OCI-LY7 (cell line): ENCODE results near the gene RNF26. TPM values are rescaled to one million over a fixed set of nuclear protein-coding genes. Genes with fewer than 3 reads are reported as not detected.

Experiments
- BruUV-seq: library from RNA; stranded (reverse); fragments of 400-500 nt; replicated peaks from 2 replicates; lab custom pipeline; 2021; lab: Mats Ljungman, UMichigan
- CTCF ChIA-PET: fragments of 300-600 bp; sonication (Branson Sonifier 250); formaldehyde crosslinking; loops from one replicate; lab custom pipeline; 2022; ENCODE audit warnings: antibody characterized with exemption; ENCODE audit not compliant: unreplicated experiment; lab: Charles Lee
- POLR2A ChIA-PET: fragments of 300-600 bp; sonication (Branson Sonifier 250); formaldehyde crosslinking; loops from one replicate; lab custom pipeline; 2022; ENCODE audit warnings: antibody characterized with exemption; lab: Charles Lee
- DNase-seq: peaks from one replicate; pipeline ENCODE4 v3.0.0-alpha.2; 2015; ENCODE audit warnings: low spot score
- H2AFZ ChIP-seq: fragments of 200-600 bp; sonication (generic), shearing (Covaris generic); 2 replicates; pipeline ENCODE4 v1.6.1; 2014; ENCODE audit warnings: mild to moderate bottlenecking, antibody characterized with exemption, low read length, moderate library complexity
- H3K27ac ChIP-seq: fragments of 200-600 bp; sonication (generic); 2 replicates; pipeline ENCODE4 v1.5.1; 2014; ENCODE audit warnings: mixed run types, low read depth, mild to moderate bottlenecking, moderate library complexity, low read length, inconsistent platforms; ENCODE audit not compliant: poor library complexity, severe bottlenecking
- H3K36me3 ChIP-seq: fragments of 200-600 bp; sonication (generic); 2 replicates; pipeline ENCODE4 v1.6.1; 2014; ENCODE audit warnings: mild to moderate bottlenecking, antibody characterized with exemption, low read length, moderate library complexity, mixed read lengths; ENCODE audit not compliant: insufficient read depth
- H3K4me1 ChIP-seq: fragments of 200-600 bp; sonication (generic); 2 replicates; pipeline ENCODE4 v1.5.1; 2014; ENCODE audit warnings: mild to moderate bottlenecking, low read length; ENCODE audit not compliant: insufficient read depth, poor library complexity, severe bottlenecking
- H3K4me2 ChIP-seq: fragments of 200-600 bp; sonication (generic); 2 replicates; pipeline ENCODE4 v1.6.1; 2014; ENCODE audit warnings: mild to moderate bottlenecking, low read length
- H3K4me3 ChIP-seq: fragments of 200-600 bp; sonication (generic); 2 replicates; pipeline ENCODE4 v1.5.1; 2014; ENCODE audit warnings: mild to moderate bottlenecking, low read depth, low read length; ENCODE audit not compliant: poor library complexity, severe bottlenecking
- H3K79me2 ChIP-seq: fragments of 200-600 bp; sonication (generic); 2 replicates; pipeline ENCODE4 v1.6.1; 2016; ENCODE audit warnings: low read depth, mild to moderate bottlenecking, low read length, moderate library complexity, mixed read lengths; ENCODE audit not compliant: insufficient read depth
- H3K9me2 ChIP-seq: fragments of 200-600 bp; sonication (generic); 2 replicates; pipeline ENCODE4 v1.6.1; 2016; ENCODE audit warnings: mild to moderate bottlenecking, low read length, mixed read lengths; ENCODE audit not compliant: insufficient read depth
- H3K9me3 ChIP-seq: fragments of 200-600 bp; sonication (generic); 2 replicates; pipeline ENCODE4 v1.6.1; 2014; ENCODE audit warnings: mild to moderate bottlenecking, mixed run types, low read length, mixed read lengths
- H4K20me1 ChIP-seq: fragments of 200-600 bp; sonication (generic); 2 replicates; pipeline ENCODE4 v1.6.1; 2014; ENCODE audit warnings: mild to moderate bottlenecking, antibody characterized with exemption, low read length, moderate library complexity, mixed read lengths; ENCODE audit not compliant: insufficient read depth
- EZH2phosphoT487 ChIP-seq: fragments of 200-600 bp; sonication (generic); IDR thresholded peaks from 2 replicates; pipeline ENCODE4 v1.6.1; 2018; ENCODE audit warnings: low read depth, borderline replicate concordance, mild to moderate bottlenecking, mixed run types, antibody characterized with exemption, low read length, moderate library complexity, mixed read lengths
- intact Hi-C: fragments of 100-400 bp; cut with micrococcal nuclease; formaldehyde crosslinking; loops from one replicate; pipeline ENCODE4 v1.10.0; 2022; ENCODE audit not compliant: unreplicated experiment
- total RNA-seq, 2 experiments: library from RNA; depleted of rRNA in 1 of 2; stranded (reverse); fragments of >200 nt in 1 of 2; shearing (Covaris generic) in 1 of 2; gene quantifications; 2 replicates each; pipeline ENCODE4 v1.2.3, GENCODE V29; 2014 to 2022
- TF ChIP-seq, protein P1 (sequence below): fragments of 200-600 bp; sonication (generic); conservative IDR thresholded peaks from 2 replicates; pipeline ENCODE4 v1.5.1; 2014; ENCODE audit warnings: mild to moderate bottlenecking, antibody characterized with exemption, low read length, moderate library complexity, mixed read lengths

The RNF26 gene
- total RNA-seq, 2 experiments from 2014 or later, result 13.9 to 52.5 TPM

DNA sequence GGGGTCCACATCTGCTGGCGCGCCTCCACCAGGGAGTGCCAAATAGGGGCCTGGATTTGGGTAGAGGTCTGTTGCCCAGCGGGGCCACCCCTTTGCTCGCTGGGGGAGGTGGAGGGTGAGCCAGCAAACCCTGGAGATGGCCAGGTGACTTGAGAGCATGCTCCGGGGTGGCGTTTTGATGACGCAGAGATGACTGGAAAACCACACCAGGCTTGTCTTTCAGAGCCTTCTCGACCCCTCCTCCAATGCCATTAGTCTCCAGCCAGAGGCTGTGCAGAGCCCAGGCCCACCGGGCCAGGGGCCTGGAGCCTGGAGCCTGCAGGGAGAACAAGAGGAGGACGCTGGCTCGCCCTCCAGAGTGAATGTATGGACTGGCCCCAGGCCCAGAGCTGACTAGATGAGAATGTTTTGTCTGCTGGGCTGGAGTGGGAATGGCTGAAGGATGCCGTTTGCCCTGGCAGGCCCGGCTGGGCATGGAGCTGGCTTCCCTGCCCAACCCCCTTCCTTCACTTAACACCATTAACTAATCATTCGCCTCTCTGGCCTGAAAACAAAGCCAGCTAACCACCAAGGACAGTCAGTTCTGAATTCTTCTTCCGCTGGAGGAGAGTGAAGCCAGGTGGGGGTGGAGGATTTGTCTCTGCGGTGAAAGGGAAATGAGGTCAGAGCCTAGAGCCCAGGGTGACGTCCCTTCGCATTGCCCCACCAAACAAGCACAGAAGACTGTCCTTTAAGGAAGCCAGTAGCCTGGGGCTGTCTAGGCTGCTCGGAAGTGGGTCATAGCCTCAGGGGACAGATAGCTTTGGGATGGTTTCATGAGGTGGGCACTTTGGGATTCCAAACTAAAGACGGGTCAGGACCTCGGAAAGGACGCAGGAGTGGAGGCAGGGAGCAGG, 15.8 kb upstream of the RNF26 start:
- H3K9me2 ChIP-seq, result no peaks in the 10 kb centered on the region
- ChIA-PET CTCF (no interaction called here), POLR2A (interaction anchor here (0.6 to 1.7 kb wide), 3 partner anchors 17 to 154 kb away, joined by 3 to 4 read pairs (median 3); no protein-coding TSS in a partner anchor)
- H2AFZ ChIP-seq, result no peak overlapping the region
- intact Hi-C loops, result no loop called here
- BruUV-seq, result no TSS peak
- H3K4me1 ChIP-seq, result peaks cover 58% of the 10 kb centered on the region
- H3K79me2 ChIP-seq, result no peaks in the 10 kb centered on the region
- DNase-seq, result peak; percentile 67
- no peak overlapping the region for H3K4me3 ChIP-seq
- peak overlapping the region; percentile 31 for H3K4me2 ChIP-seq
- no peaks in the 10 kb centered on the region for H3K9me3 ChIP-seq
- H4K20me1 ChIP-seq, result no peaks in the 10 kb centered on the region
- no peaks in the 10 kb centered on the region for H3K36me3 ChIP-seq
- TF ChIP-seq, protein P1, sequence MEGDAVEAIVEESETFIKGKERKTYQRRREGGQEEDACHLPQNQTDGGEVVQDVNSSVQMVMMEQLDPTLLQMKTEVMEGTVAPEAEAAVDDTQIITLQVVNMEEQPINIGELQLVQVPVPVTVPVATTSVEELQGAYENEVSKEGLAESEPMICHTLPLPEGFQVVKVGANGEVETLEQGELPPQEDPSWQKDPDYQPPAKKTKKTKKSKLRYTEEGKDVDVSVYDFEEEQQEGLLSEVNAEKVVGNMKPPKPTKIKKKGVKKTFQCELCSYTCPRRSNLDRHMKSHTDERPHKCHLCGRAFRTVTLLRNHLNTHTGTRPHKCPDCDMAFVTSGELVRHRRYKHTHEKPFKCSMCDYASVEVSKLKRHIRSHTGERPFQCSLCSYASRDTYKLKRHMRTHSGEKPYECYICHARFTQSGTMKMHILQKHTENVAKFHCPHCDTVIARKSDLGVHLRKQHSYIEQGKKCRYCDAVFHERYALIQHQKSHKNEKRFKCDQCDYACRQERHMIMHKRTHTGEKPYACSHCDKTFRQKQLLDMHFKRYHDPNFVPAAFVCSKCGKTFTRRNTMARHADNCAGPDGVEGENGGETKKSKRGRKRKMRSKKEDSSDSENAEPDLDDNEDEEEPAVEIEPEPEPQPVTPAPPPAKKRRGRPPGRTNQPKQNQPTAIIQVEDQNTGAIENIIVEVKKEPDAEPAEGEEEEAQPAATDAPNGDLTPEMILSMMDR, result no peak
- TF ChIP-seq EZH2phosphoT487, result no peak
- H3K27ac ChIP-seq, result peak overlapping the region; percentile 9

DNA sequence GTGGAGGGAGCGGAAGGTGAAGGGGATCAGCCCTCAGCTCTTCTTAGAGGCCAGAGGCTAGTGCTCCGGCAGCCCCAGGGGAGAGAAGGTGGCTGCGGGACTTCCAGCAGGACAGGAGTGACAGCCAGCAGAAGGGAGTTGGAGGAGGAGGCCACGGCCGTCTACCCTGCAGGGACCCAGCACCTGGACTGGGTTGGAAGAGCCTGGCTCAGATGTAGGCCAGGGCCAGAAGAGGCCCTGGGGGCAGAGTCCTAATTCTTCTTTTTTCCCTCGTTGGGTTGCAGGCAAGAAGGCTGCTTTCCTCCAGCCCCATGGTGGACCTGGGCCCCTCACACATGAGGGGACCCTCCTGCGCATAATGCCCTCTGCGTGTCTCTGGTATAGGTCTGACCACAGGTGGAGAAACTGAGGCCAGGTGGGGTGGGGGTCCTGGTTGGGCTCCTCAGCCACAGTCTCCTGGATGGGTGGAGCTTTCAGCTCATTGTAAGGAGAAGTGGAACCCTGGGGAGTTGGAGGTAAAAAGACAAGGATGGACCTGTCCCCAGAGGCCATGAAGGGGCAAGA, 15.1 kb upstream of the RNF26 start:
- H3K27ac ChIP-seq, result peak overlapping the region; percentile 9
- H4K20me1 ChIP-seq, result no peaks in the 10 kb centered on the region
- no peak overlapping the region for H3K4me3 ChIP-seq
- no peak for TF ChIP-seq EZH2phosphoT487
- TF ChIP-seq, protein P1, result no peak
- H2AFZ ChIP-seq, result no peak overlapping the region
- no peaks in the 10 kb centered on the region for H3K79me2 ChIP-seq
- H3K9me3 ChIP-seq, result no peaks in the 10 kb centered on the region
- peaks cover 58% of the 10 kb centered on the region for H3K4me1 ChIP-seq
- no peak for DNase-seq
- no peaks in the 10 kb centered on the region for H3K9me2 ChIP-seq
- ChIA-PET POLR2A (interaction anchor here (1.2 kb wide), 1 partner anchor 19 kb away, joined by 3 read pairs; no protein-coding TSS in a partner anchor), CTCF (no interaction called here)
- H3K4me2 ChIP-seq, result peak overlapping the region; percentile 31
- BruUV-seq, result no TSS peak
- intact Hi-C loops, result no loop called here
- no peaks in the 10 kb centered on the region for H3K36me3 ChIP-seq
